Measurements from ENCODE around the gene STYX.
A peak's percentile ranks its signal among the peaks of the same experiment; 100 is the strongest.

STYX gene

DNA sequence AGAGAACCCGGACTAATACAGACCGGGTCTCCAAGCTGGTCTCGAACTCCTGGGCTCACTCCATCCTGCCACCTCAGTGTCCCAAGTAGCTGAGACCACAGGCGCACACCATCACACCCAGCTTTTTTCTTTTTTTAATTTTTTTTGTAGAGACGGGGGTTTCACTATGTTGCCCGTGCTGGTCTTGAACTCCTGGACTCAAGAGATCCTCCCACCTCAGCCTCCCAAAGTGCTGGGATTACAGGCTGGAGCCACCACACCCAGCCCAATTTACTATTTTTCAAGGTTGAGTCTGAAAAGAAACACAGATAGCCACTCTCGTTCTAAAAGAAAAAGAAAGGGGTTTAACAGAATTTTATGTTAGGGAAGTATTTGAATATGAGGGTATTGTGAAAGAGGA lies 36.4 kb upstream of the STYX start:
- DNase-seq (ENCODE audit: low spot score) = no peak
- in situ Hi-C loops (cut with MboI; ENCODE audit: low sequenced_read_pairs, unreplicated experiment) = no loop called here
- TF ChIP-seq, protein P1, sequence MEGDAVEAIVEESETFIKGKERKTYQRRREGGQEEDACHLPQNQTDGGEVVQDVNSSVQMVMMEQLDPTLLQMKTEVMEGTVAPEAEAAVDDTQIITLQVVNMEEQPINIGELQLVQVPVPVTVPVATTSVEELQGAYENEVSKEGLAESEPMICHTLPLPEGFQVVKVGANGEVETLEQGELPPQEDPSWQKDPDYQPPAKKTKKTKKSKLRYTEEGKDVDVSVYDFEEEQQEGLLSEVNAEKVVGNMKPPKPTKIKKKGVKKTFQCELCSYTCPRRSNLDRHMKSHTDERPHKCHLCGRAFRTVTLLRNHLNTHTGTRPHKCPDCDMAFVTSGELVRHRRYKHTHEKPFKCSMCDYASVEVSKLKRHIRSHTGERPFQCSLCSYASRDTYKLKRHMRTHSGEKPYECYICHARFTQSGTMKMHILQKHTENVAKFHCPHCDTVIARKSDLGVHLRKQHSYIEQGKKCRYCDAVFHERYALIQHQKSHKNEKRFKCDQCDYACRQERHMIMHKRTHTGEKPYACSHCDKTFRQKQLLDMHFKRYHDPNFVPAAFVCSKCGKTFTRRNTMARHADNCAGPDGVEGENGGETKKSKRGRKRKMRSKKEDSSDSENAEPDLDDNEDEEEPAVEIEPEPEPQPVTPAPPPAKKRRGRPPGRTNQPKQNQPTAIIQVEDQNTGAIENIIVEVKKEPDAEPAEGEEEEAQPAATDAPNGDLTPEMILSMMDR (IDR thresholded peaks at IDR 0.05; ENCODE audit: borderline replicate concordance, control extremely low read depth, extremely low read depth, insufficient read depth, missing control alignments) = no peak

DNA sequence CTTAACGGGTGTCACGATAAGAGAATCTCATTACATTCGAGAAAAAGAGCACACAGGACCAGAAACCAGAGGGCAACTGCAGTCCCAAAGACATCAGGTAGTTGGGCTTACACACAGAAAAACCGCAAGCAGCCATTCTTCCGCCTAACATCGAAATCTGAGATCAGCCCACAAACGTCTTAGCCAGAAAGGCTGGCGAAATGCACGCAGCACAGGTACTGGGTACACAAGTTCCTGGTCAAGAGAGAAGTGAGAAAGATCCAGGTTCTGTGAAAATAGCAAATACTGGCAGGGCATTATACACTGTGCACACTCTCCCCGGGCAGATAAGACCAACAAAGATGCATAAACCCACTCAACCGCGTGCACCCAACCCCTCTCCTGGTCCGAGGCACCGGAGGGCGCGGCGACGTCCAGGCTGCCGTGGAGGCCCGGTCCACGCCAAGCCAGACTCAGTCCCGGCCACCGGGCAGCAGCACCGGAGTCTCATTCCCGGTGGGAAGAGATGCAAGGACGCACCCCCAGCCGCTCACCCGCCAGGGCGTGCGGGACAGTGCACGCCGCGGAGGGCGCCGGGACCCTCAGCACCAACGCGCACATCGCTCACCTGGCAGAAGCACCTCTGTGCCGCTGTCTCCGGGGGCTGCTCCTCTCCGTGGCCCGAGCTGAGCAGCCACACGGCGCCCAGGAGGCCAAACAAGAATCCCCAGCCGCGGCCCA lies 35.0 kb upstream of the STYX start:
- TF ChIP-seq, protein P1 (IDR thresholded peaks at IDR 0.05; ENCODE audit: borderline replicate concordance, control extremely low read depth, extremely low read depth, insufficient read depth, missing control alignments) = no peak
- in situ Hi-C loops (cut with MboI; ENCODE audit: low sequenced_read_pairs, unreplicated experiment) = no loop called here
- peak; percentile 47 for DNase-seq (ENCODE audit: low spot score)

GRCh38 chr14:52695481-52696091 lies 34.4 kb upstream of the STYX start, which contains the start of gene ERO1A:
Gene ERO1A (minus strand): TSS chr14:52695558. CDS start chr14:52695481, 77 bp downstream.
- in situ Hi-C loops (cut with MboI; ENCODE audit: low sequenced_read_pairs, unreplicated experiment) = no loop called here
- TF ChIP-seq, protein P1 (IDR thresholded peaks at IDR 0.05; ENCODE audit: borderline replicate concordance, control extremely low read depth, extremely low read depth, insufficient read depth, missing control alignments) = no peak
- peak; percentile 82 for DNase-seq (ENCODE audit: low spot score)

GRCh38 chr14:52700701-52701172 lies 29.2 kb upstream of the STYX start:
- DNase-seq (ENCODE audit: low spot score) = no peak
- TF ChIP-seq, protein P1 (IDR thresholded peaks at IDR 0.05; ENCODE audit: borderline replicate concordance, control extremely low read depth, extremely low read depth, insufficient read depth, missing control alignments) = no peak
- in situ Hi-C loops (cut with MboI; ENCODE audit: low sequenced_read_pairs, unreplicated experiment) = no loop called here

GRCh38 chr14:52701223-52701622 lies 28.7 kb upstream of the STYX start:
- peak; percentile 25 for DNase-seq (ENCODE audit: low spot score)
- TF ChIP-seq, protein P1 (IDR thresholded peaks at IDR 0.05; ENCODE audit: borderline replicate concordance, control extremely low read depth, extremely low read depth, insufficient read depth, missing control alignments) = no peak
- in situ Hi-C loops (cut with MboI; ENCODE audit: low sequenced_read_pairs, unreplicated experiment) = no loop called here

DNA sequence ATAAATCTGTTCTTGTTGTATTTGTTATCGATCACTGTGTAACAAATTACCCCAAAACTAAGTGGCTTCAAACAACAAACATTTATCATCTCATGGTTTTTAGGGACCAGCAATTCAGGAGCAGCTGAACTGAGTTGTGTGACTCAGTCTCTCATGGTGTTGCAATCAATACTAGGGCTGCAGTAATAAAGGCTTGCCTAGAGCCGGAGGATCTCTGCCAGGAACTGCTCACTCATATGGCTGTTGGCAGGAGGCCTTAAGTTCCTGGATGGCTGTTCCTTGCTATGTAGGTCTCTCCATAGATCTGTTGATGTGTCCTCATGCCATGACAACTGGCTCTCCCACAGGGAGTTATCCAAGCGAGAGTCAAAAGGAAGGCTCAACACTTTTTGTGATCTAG lies 26.7 kb upstream of the STYX start:
- TF ChIP-seq, protein P1 (IDR thresholded peaks at IDR 0.05; ENCODE audit: borderline replicate concordance, control extremely low read depth, extremely low read depth, insufficient read depth, missing control alignments) = no peak
- no peak for DNase-seq (ENCODE audit: low spot score)

More for the DNA sequence above, 26.7 kb upstream of the STYX start:
- in situ Hi-C loops (cut with MboI; ENCODE audit: low sequenced_read_pairs, unreplicated experiment) = no loop called here
